Upper lobe of right lung (tissue), 1 donor: ENCODE measurements around the gene SRP68. TPM values are rescaled to one million over a fixed set of nuclear protein-coding genes. Genes with fewer than 3 reads are reported as not detected.
"Not testable (repeated sequence)": the region's sequence is repeated elsewhere in the genome, so short reads cannot be mapped to it uniquely, and the experiment has no call there.

Experiments used
- ATAC-seq: fragments of 200-7000 bp; cut with Tn5 transposase; one replicate; pipeline ENCODE4 v1.9.1; 2020; ENCODE audit warnings: mild to moderate bottlenecking, moderate library complexity
- DNase-seq: peaks from one replicate; pipeline ENCODE4 v3.0.0-alpha.2; 2020
- H3K27ac ChIP-seq: fragments of 200-600 bp; one replicate; pipeline ENCODE4 v1.8.0; 2022
- H3K27me3 ChIP-seq: fragments of 200-600 bp; one replicate; pipeline ENCODE4 v1.8.0; 2022; ENCODE audit warnings: mild to moderate bottlenecking
- H3K36me3 ChIP-seq: fragments of 200-600 bp; one replicate; pipeline ENCODE4 v1.8.0; 2022
- H3K4me1 ChIP-seq: fragments of 200-600 bp; one replicate; pipeline ENCODE4 v1.8.0; 2022
- H3K4me3 ChIP-seq: fragments of 200-600 bp; one replicate; pipeline ENCODE4 v1.8.0; 2022; ENCODE audit warnings: mild to moderate bottlenecking
- H3K9me3 ChIP-seq: fragments of 200-600 bp; one replicate; pipeline ENCODE4 v1.8.0; 2022
- intact Hi-C: fragments of 100-400 bp; cut with DNase I; formaldehyde crosslinking; loops from one replicate; pipeline ENCODE4 v1.11.0; 2022
- total RNA-seq: library from RNA; stranded (reverse); fragmentation: NEBNext Ultra II Directional; extraction: Animal tissue kit (Norgen Biotek cat#: 25700); gene quantifications from one replicate; pipeline ENCODE4 v1.2.1, GENCODE V29; 2021
- TF ChIP-seq, protein P1 (sequence below): fragments of 200-600 bp; IDR thresholded peaks from one replicate; pipeline ENCODE4 v1.8.0; 2022; ENCODE audit warnings: antibody characterized with exemption
- donor health status: DM: no; HTN: yes; CAD: no; lungs with severe emphysema.

Gene SRP68
- total RNA-seq, 1 donor from 2014 or later: 74.9 TPM

DNA sequence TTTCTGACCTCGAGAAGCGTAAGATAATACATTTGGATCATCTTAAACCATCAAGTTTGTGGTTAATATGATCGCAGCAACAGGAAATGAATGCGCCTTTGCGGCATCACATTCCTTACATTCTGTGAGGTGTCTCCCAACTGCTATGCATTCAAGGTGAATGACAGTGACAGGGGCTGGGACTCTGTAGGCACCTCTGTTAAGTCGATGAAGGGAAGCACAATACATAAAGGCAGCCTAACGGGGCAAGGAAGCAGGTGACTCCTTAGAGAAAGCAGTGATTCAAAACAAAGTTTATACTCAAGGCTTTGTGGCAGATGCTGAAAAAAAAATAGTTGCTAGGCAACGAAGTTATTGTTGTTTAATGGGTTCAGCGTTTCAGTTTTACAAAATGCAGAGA lies 23.6 kb downstream of the SRP68 start:
- Histone ChIP-seq H3K27ac (no peak overlapping the region), H3K4me3 (no peak overlapping the region), H3K9me3 (no peaks in the 10 kb centered on the region), H3K4me1 (peaks cover 12% of the 10 kb centered on the region), H3K27me3 (no peaks in the 10 kb centered on the region), H3K36me3 (peaks cover 94% of the 10 kb centered on the region)
- intact Hi-C loops: no loop called here
- TF ChIP-seq, protein P1, sequence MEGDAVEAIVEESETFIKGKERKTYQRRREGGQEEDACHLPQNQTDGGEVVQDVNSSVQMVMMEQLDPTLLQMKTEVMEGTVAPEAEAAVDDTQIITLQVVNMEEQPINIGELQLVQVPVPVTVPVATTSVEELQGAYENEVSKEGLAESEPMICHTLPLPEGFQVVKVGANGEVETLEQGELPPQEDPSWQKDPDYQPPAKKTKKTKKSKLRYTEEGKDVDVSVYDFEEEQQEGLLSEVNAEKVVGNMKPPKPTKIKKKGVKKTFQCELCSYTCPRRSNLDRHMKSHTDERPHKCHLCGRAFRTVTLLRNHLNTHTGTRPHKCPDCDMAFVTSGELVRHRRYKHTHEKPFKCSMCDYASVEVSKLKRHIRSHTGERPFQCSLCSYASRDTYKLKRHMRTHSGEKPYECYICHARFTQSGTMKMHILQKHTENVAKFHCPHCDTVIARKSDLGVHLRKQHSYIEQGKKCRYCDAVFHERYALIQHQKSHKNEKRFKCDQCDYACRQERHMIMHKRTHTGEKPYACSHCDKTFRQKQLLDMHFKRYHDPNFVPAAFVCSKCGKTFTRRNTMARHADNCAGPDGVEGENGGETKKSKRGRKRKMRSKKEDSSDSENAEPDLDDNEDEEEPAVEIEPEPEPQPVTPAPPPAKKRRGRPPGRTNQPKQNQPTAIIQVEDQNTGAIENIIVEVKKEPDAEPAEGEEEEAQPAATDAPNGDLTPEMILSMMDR: no peak
- DNase-seq (no peak), ATAC-seq (no peak)

DNA sequence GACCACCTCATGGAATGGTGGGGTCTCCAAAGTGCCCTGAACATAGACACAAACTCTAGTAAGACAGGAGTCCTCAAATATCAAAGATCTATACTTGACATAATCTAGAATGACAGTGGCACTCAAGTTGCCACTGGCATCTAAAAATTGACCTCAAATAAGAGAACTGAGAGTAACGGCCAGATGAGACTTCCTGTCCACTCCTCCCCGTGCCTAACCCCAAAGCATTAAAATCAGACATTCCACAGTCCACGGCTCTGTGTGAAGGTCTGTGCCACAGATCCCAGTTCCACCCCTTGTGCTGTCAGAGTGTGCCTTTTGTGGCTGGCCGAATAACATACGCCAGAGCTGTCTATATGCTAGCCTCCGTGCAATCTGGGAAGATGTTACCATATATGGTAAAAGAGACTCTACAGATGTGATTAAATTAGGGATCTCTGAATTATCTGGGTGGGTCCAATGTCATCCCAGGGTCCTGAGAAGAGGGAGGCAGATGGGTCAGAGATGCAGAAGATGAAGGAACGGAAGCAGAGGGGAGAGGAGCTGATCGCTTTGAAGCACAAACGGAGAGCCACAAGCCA lies 24.2 kb downstream of the SRP68 start:
- intact Hi-C loops: no loop called here
- ATAC-seq (no peak), DNase-seq (peak; percentile 19)
- no peaks in the 10 kb centered on the region for H3K27me3 ChIP-seq
- peaks cover 11% of the 10 kb centered on the region for H3K4me1 ChIP-seq
- H3K4me3 ChIP-seq: no peak overlapping the region
- H3K36me3 ChIP-seq: peaks cover 94% of the 10 kb centered on the region
- no peaks in the 10 kb centered on the region for H3K9me3 ChIP-seq
- TF ChIP-seq, protein P1: no peak
- no peak overlapping the region for H3K27ac ChIP-seq

DNA sequence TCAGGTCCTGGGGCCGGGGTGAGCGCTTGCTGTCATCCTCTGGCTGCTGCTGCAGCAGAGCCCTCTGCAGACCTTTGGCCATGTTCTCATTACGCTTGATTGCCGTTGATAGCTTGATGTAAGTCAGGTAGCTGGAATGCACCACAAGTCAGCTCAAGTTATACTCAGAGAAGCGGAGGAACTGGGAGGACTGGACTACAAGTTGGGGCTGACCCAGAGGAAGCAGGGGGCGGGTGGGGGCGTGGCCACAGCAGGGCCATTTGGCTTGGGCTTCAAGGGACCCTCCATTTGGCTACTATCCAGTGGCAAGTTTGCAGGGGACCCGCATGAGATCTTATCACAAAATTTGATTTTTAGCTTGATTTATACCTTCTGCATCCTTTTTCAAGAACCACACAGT lies 26.3 kb downstream of the SRP68 start:
- DNase-seq: no peak
- Histone ChIP-seq H3K9me3 (no peaks in the 10 kb centered on the region), H3K27ac (no peak overlapping the region), H3K27me3 (no peaks in the 10 kb centered on the region), H3K4me3 (no peak overlapping the region), H3K4me1 (peaks cover 11% of the 10 kb centered on the region), H3K36me3 (peaks cover 100% of the 10 kb centered on the region)
- TF ChIP-seq, protein P1: no peak
- ATAC-seq: no peak
- intact Hi-C loops: no loop called here

DNA sequence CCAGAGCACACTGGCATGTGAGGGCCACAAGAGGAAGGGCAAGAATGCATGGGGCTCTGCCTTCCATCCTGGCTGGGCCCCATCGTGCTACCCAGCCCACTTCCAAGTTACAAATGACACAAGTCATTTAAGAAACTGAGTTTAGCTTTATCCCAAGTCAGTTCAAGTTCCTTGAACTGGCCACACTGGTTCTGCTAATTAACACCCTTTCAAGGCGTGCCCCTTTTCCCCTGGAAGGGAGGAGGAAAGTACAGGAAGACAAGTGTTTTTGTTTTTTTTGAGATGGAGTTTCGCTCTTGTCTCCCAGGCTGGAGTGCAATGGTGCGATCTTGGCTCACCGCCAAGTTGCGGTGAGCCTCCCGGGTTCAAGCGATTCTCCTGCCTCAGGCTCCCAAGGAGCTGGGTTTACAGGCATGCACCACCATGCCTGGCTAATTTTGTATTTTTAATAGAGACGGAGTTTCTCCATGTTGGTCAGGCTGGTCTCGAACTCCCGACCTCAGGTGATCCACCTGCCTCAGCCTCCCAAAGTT lies 27.8 kb downstream of the SRP68 start:
- DNase-seq, H3K9me3 ChIP-seq, intact Hi-C loops, H3K4me3 ChIP-seq, ATAC-seq, H3K27me3 ChIP-seq, H3K27ac ChIP-seq, H3K4me1 ChIP-seq: not testable (repeated sequence)
- H3K36me3 ChIP-seq: peaks cover 100% of the 10 kb centered on the region

DNA sequence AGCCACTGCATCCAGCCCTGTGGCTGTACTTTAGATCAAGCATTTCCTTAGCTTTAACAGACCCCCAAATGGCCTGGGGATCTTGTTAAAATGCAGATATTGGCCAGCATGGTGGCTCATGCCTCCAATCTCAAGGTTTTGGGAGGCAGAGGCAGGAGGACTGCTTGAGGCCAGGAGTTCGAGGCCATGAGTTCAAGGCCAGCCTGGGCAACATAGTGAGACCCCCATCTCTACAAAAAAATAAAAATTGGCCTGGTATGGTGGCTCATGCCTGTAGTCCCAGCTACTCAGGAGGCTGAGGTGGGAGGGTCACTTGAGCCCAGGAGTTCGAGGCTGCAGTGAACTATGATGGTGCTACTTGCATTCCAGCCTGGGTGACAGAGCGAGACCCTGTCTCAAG lies 29.4 kb downstream of the SRP68 start:
- H3K27me3 ChIP-seq, H3K4me3 ChIP-seq, ATAC-seq, H3K4me1 ChIP-seq, intact Hi-C loops, H3K27ac ChIP-seq, DNase-seq, H3K9me3 ChIP-seq: not testable (repeated sequence)
- peaks cover 100% of the 10 kb centered on the region for H3K36me3 ChIP-seq

DNA sequence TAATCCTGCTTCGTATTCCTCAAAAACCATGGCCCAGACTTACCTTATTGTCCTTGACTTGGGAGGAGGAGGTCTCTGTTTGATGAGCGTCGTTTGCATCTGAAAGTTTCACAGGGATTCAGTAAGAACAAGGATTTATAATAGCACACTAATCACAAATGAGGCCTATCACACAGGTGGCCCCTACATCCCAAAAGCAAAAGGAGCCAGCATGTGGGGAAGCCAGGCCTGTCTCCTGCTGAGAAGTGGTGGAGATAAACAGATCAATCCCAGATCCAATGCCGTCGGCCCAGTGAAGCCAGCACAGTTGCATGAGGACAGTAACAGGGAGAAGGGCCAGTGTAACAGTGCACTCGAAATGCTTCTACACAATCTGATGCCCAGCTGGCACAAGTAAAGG lies 31.9 kb downstream of the SRP68 start:
- ATAC-seq: no peak

More for the DNA sequence above, 31.9 kb downstream of the SRP68 start:
- TF ChIP-seq, protein P1: no peak
- H3K9me3 ChIP-seq: no peaks in the 10 kb centered on the region
- no peak overlapping the region for H3K27ac ChIP-seq
- no peak overlapping the region for H3K4me3 ChIP-seq
- DNase-seq: no peak
- H3K27me3 ChIP-seq: no peaks in the 10 kb centered on the region
- peaks cover 77% of the 10 kb centered on the region for H3K36me3 ChIP-seq
- intact Hi-C loops: no loop called here
- H3K4me1 ChIP-seq: no peaks in the 10 kb centered on the region
